ENCODE data around the gene PPCDC.

PPCDC gene

DNA sequence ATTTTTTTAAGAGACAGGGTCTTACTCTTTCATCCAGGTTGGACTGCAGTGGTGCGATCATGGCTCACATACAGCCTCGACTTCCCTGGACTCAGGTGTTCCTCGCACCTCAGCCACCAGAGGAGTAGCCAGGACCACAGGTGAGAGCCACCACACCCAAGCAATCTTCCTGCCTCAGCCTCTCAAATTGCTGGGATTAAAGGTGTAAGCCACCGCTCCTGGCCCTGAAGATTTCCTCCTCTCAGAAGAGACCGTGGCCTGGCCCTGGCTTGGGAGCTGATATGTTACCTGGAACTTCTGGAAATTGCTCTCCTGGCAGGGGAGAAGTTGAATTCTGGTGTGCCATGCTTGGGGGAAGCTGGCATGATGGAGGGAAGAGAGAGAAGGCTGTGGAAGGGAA is 36.2 kb downstream of the PPCDC start:
- in situ Hi-C loops (cut with HindIII; ENCODE audit: low sequenced_read_pairs): loop anchor here (5.0 kb wide), 2 partner anchors 68 to 133 kb away; no protein-coding TSS in a partner anchor
- no peak overlapping the region for H3K4me3 ChIP-seq (ENCODE audit: low read depth, low read length)
- DNase-seq (ENCODE audit: low read depth): no peak
- TF ChIP-seq, protein P1, sequence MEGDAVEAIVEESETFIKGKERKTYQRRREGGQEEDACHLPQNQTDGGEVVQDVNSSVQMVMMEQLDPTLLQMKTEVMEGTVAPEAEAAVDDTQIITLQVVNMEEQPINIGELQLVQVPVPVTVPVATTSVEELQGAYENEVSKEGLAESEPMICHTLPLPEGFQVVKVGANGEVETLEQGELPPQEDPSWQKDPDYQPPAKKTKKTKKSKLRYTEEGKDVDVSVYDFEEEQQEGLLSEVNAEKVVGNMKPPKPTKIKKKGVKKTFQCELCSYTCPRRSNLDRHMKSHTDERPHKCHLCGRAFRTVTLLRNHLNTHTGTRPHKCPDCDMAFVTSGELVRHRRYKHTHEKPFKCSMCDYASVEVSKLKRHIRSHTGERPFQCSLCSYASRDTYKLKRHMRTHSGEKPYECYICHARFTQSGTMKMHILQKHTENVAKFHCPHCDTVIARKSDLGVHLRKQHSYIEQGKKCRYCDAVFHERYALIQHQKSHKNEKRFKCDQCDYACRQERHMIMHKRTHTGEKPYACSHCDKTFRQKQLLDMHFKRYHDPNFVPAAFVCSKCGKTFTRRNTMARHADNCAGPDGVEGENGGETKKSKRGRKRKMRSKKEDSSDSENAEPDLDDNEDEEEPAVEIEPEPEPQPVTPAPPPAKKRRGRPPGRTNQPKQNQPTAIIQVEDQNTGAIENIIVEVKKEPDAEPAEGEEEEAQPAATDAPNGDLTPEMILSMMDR (IDR thresholded peaks at IDR 0.05; ENCODE audit: low read depth, low read length, missing control alignments): no peak

DNA sequence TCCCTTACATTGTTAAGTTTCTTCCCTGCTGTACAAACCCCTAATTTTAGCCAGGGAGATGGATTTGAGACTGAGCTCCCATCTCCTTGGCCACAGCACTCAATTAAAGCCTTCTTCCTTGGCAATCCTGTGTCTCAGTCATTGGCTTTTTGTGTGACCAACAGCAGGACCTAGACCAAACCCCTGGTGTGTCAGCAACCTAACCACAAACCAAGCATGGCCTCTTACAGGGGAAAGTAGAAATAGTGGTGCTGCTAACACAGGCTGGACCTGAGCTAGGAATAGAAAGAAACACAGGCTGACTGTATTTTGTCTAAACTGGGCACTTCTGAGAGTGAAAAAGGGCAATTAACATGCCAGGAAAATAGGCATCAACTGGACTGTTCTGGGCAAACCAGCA is 37.9 kb downstream of the PPCDC start:
- TF ChIP-seq, protein P1 (IDR thresholded peaks at IDR 0.05; ENCODE audit: low read depth, low read length, missing control alignments): no peak
- H3K4me3 ChIP-seq (ENCODE audit: low read depth, low read length): no peak overlapping the region
- peak; percentile 48 for DNase-seq (ENCODE audit: low read depth)
- in situ Hi-C loops (cut with HindIII; ENCODE audit: low sequenced_read_pairs): loop anchor here (5.0 kb wide), 2 partner anchors 66 to 131 kb away; no protein-coding TSS in a partner anchor

DNA sequence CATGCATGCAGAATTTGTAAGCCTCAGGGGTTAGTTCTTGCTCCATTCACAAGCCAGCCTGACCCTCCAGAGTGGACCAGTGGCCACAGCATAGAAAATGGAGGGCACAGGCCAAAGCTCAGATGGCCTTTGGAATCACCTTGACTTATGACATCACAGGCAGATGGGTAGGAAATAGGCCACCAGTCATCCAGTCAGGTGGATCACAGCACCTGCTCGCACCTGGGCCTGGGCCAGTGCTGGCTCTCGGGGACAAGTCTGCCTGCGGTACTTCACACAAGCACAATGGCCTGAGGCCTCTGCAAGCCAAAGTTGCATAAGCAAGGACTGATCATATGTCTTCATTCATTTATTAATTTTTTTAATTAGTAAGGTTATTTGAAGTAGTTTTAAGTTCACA is 39.3 kb downstream of the PPCDC start:
- in situ Hi-C loops (cut with HindIII; ENCODE audit: low sequenced_read_pairs): loop anchor here (5.0 kb wide), 2 partner anchors 65 to 130 kb away; no protein-coding TSS in a partner anchor
- H3K4me3 ChIP-seq (ENCODE audit: low read depth, low read length): no peak overlapping the region
- DNase-seq (ENCODE audit: low read depth): no peak

DNA sequence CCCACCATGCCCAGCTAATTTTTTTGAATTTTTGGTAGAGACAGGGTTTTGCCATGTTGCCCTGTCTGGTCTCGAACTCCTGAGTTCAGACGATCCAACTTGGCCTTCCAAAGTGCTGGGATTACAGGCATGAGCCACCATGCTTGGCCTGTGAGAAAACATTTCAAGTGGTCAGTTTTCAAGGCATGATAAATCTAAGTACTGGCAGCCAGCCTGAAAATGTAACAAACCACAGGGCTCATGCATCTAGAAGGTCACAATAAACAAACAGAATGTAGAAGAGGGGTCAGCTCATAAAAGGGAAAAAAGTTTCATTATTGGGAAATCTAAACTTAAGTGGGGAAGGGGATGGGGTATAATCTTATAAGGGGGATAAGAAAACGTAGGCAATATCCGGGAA is 39.9 kb downstream of the PPCDC start:
- DNase-seq (ENCODE audit: low read depth): peak; percentile 72
- no peak overlapping the region for H3K4me3 ChIP-seq (ENCODE audit: low read depth, low read length)
- in situ Hi-C loops (cut with HindIII; ENCODE audit: low sequenced_read_pairs): loop anchor here (5.0 kb wide), 2 partner anchors 64 to 129 kb away; no protein-coding TSS in a partner anchor
- TF ChIP-seq, protein P1 (IDR thresholded peaks at IDR 0.05; ENCODE audit: low read depth, low read length, missing control alignments): no peak

More for the DNA sequence above, 39.3 kb downstream of the PPCDC start:
- TF ChIP-seq, protein P1 (IDR thresholded peaks at IDR 0.05; ENCODE audit: low read depth, low read length, missing control alignments): no peak

DNA sequence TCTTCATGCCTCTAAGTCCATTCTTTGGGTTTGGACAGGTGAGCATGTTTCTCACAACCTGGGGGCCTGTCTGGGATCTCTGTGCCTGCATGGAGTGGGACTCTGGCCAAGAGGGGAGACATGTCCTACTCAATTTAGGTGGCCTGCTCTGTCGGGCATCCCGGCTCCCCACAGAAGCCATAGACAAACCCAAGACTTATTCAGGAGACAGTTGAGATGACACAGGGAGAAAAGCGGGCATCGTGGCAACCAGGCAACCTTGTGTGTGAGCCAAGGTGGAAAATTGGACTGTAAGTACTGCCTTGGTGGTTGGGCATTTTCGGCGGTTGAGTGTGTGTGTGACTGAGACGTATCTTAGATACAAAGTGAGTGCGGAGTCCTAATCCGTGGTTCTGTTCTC is 40.5 kb downstream of the PPCDC start:
- no peak overlapping the region for H3K4me3 ChIP-seq (ENCODE audit: low read depth, low read length)
- TF ChIP-seq, protein P1 (IDR thresholded peaks at IDR 0.05; ENCODE audit: low read depth, low read length, missing control alignments): no peak
- in situ Hi-C loops (cut with HindIII; ENCODE audit: low sequenced_read_pairs): loop anchor here (5.0 kb wide), 2 partner anchors 63 to 128 kb away; no protein-coding TSS in a partner anchor
- DNase-seq (ENCODE audit: low read depth): no peak

DNA sequence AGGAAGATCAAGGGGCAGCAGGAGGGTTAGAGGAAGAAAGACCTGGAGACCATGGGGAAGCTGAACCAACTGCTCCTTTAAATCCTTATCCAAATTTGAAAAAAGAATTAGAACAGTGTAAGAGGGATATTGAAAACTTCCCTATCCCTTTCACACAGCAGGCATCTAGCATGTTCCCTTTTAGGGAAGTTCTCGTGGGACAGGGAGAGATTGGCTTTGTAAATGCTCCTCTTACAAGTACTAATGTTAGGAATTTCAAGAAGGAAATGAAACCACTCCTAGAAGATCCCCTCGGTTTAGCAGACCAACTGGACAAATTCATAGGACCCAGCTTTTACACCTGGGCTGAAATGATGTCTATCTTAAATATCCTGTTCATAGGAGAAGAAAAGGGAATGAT is 41.5 kb downstream of the PPCDC start:
- no peak for DNase-seq (ENCODE audit: low read depth)
- in situ Hi-C loops (cut with HindIII; ENCODE audit: low sequenced_read_pairs): loop anchor here (5.0 kb wide), 2 partner anchors 62 to 127 kb away; no protein-coding TSS in a partner anchor
- H3K4me3 ChIP-seq (ENCODE audit: low read depth, low read length): no peak overlapping the region
- TF ChIP-seq, protein P1 (IDR thresholded peaks at IDR 0.05; ENCODE audit: low read depth, low read length, missing control alignments): no peak

Measured in astrocyte of the cerebellum (primary cell).